ENCODE results near the gene OGA.

The OGA gene

DNA sequence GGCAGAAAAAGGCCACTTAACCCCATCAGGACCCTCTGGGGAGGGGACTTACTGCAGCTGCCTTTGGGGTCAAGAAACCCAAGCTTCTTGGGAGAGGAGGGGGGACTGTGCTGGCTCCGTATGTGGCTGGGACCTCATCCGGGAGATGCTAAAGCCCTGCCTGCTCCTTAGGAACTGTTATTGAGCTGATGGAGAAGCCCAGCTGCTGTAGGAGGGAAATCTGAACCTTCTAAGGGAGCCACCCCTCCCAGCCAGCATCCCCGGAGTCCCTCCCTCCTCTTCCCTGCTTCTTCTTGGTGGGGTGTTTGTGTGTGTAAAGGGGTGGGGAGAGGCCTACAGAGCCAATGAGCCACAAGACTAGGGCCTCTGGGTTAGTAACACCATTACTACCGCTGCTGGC is 17.1 kb upstream of the OGA start:
- DNase-seq (ENCODE audit: low read depth): no peak

DNA sequence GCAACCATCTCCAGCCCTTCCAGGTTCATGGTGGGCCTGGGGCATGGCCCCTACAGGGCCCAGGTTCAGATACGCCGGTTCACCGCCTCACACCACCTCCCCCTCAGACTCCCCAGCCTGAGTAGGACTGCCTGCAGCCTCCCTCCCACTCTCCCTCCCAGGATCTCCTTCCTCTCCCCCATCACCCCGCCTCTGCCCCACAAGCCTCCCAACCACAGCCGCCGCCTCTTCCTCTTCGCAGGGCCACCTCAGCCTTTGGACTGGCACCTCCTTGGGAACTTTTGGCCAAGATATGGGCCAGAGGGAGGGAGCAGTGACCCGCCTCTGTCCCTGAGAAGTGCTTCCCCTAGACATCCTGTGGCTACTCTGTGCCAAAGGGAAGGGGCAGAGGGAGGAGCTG is 16.1 kb upstream of the OGA start:
- no peak for DNase-seq (ENCODE audit: low read depth)

DNA sequence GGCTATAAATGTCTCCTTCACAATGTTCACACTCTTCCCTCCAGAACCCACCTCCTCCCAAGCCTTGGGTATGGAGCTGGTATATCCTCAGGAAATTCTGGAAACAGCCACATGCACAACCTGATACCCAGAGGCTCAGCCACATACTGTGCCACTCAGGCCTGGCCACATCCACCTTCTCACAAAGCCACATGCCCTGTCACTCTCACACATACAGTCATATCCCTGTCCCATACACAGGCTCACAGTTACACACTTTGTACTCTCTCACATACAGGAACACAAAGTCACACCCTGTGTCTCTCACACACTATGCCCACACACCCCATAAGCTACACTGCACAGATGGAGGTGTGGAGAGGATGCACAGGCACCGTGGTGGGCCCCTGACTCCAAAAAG is 15.2 kb upstream of the OGA start:
- no peak for DNase-seq (ENCODE audit: low read depth)

DNA sequence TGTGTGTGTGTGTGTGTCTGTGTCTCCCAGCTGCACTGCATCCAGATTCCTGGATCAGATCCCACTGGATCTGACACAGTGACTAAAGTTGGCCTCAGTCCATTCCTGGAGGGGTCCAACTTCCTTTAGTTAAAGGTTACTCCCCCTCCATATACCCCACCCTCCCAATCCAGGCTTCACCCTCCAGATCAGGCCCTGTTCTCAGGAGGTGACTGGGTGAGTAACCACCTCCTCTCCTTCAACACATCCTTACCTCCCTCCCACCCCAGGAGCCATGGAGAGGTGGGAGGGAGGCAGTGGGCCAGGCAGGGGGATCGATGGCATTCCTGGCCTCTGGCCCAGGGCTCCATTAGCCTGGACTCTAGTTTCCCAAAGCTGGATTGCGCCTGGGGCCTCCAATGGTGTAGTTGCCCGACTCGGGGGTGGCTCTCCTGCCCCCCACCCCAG is 14.1 kb upstream of the OGA start:
- no peak for DNase-seq (ENCODE audit: low read depth)

DNA sequence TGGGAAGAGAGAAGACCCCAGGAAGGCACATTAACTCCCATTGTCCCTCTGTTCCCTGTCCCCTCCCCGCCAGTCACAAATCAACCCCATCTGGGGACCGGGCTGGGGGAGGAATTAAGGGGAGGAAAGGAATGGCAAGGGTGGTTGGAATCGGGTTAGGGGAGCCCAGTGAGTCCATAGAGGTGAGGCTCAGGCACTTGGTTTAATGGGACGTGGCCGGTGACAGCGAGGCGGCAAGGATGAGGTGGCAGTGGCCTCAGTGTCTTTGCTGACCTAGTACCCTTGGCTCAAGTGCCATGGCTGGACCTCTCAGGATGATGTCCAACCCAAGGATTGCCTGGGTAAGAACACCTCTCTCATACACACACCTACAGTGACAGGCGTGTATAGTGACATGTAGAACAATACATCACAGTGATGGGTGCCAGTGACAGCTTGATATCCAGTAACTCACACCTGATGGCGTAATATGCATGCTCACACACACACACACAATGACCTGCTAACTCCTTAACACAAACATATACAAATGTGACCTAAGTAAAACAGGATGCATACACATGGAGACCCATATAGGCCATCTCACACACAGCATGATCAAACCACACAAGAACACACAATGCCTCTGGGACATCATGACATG is 13.0 kb upstream of the OGA start:
- no peak for DNase-seq (ENCODE audit: low read depth)

DNA sequence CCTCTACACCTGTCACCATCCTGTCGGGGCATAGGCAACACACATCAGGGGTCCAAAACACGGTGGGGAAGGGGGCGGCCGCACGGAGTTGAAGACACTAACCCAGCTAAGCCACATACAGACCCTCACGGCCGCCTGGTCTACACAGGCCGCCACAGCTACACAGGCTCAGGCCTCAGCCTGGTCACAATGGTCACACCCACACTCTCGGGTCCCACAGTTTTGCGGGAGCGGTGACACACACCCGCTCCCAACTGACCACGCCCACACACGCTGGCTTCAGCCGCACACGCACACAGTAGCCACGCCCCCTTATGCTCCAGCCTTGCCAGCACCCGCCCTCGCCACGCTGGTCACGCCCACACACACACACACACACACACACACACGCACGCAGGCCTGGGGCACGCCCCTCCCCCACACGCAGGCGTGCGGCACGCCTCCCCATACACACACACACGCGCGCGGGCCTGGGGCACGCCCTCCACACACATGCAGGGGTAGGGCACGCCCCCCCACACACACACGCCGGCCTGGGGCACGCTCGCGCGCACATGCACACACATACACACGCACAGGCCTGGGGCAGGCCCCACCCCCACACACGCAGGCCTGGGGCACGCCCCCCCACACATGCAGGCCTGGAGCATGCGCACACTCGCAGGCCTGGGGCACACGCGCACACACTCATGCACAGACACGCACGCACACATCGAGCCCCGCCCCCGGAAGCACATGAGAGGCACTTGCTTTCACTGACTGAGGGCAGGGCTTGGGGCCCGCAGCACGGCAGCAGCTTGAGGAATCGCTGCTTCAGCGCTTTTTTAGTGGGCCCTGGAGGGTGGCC is 12.3 kb upstream of the OGA start:
- DNase-seq (ENCODE audit: low read depth): peak; percentile 82

DNA sequence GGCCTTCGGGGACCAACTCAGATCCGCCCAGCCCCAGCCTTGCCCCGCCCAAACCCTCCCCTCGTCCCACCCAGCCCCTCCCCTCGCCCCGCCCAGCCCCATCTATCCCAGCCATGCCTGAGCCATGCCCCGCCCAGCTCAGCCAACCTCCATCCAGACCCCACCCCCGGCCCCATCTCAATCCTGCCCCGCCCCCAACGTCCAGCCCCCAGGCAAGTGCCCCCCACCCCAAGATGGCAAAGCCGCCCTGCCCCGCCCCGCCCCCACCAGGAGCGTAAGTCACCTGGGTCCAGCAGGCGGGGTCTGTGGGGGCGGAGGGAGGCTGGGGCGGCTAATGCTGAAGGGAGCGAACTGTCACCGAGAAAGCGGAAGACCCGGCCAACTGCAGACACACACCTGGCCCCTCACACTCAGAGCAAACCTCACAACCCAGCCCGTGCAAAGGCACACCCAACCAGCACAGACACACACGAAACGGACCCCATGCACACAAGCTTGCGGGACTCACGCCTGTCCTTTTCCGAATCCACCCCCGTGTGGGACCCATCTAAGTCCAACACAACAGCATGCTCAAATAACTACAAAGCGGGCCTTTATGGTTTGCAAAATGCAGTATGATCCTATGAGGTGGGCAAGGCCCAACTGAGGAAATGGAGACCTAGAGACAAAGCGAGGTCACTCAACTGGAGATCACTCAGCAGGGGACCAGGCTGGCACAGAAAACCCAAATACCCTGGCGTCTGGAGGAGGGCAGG is 11.5 kb upstream of the OGA start:
- no peak for DNase-seq (ENCODE audit: low read depth)

DNA sequence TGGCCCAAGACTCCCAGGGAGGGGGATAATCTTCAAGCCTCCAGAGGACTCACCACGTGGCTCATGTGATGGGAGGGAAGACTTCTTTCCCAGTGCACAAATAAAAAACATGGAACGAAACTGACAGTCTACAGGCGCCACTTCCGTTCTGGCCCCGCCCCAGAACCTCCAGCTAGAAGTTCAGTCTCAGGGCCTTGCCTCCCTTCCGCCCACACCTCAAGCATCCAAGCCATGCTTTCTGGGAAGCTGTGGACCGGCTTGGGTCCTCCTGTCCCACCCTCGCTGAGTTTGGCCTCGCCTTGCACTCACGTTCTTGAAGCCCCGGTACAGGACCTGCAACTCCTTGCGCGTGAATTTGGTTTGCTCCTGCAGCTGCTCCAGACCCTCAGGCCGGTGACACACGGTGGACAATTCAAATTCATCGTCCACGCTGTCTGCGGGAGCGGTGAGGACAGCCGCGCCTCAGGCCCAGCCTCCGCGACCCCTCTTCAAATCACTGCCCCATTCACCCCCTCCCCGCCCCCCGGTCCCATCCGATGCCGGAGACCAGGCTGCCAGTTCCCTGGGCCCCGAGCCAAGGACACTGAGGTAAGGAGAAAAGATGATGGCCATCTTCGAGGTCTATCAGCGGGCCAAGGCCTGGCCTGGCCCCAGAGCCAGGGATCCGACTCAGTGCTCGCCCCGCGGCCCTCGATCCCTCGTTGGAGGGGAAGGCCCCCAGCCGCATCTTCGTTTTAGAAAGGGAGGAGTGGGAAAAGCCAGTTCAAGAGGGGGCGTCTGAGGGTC is 10.7 kb upstream of the OGA start:
- no peak for DNase-seq (ENCODE audit: low read depth)

DNA sequence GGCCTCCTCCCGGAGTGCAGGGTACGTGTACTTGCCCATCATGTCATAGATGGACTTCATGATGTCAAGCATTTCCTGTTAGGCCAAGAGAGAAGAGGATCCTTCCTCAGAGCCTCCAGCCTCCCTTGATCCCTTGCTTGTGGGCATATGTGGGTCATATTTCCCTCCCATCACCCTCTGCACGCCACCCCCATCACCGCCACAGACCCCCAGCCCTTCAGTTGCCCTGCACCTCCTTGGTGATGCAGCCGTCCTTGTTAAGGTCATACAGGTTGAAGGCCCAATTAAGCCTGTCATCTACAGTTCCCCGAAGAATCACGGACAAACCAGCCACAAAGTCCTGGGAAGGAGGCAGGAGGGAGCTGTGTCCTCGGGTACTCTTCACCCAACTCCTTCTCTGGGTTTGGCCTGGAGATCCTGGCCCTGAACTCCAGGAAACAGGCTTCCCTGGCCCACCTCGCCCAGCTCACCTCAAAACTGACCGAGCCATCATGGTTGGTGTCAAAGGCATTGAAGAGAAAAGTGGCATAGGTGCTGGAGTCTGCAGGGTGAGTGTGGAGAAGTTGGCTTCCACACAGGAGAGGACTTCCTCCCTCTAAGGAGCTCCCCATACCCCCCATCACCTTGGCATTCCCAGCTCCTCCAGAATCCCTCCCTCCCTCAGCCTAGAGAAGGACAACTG is 9.8 kb upstream of the OGA start:
- no peak for DNase-seq (ENCODE audit: low read depth)

DNA sequence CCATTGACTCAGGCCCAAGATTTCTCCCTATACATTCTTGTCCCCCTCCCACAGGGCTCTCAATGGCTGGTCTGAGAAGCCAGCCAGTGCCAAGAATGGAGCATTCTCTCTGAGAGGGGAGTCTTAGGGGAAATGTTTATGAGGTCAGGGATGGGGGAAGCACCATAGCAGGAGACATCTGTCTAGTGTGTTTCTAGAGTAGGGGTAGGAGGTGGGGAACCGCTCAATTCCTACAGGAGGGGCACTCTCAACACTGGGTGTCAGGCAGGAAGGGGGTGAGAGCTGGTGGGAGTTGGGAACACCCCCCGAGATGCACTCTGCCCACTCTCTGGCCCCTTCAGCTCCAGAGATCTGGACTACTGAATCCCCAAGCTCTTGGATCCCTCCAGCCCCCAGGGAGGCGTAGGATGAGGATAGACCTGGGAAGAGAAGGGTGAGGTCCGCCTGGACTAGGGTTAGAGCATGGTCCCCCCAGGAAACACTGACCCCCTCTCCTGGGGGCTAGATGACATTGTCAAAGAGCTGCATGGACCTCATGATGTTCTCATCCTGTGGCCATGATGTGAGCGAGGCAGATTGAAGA is 8.7 kb upstream of the OGA start:
- no peak for DNase-seq (ENCODE audit: low read depth)

DNA sequence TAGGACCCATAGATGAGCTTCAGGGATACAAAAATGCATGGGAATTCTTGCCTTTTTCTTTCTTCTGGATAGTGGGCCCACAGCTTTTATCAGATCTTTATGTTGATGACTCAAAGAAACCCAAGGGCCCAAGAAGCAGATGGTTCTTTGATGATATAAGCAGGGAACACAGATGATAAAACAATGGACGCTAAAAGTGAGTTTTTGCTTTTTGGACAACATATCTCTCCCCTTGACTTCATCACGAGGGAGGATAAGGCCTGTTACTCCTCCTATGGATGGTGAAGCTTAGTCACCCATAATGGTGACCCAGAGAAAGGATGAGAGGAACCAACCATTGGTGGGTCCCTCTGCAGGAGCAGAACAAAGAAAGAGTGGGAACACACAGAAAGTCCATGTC is 6.5 kb upstream of the OGA start:
- DNase-seq (ENCODE audit: low read depth): no peak

DNA sequence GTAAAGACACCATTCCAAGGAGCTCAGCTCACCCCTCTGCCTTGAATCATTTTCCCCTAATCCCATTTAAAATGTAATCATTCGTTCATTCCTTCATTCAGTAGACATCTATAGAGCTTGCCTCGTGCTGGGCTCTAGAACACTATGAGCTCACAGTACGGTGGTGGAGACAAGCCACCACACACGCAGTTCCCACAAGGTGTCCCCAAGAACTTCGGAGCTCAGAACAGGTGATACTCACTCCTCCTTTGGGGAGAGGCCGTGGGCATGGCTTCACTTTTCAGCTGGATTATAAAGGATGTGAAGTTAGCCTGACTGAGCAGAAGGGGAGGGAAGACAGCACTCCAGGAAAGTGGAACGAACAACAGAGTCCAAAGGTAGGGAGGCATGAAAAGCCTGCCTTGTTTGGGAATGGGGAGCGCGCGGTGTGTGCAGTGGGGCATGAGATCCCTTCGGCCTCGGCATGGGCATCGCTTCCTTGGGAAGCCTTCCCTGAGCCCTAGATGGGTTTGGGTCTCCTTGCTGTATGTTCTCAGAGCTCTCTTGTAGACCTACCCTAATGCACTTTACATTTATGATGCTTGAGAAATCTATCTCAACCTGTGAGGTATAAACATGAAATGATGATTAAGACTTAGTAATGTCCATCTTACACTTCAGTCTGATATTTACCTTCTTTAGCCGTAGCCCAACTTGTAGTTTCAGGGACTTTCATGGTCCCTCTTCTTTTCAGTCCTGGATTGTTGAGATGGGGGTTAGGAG is 809 bp upstream of the OGA start:
- DNase-seq (ENCODE audit: low read depth): no peak

DNA sequence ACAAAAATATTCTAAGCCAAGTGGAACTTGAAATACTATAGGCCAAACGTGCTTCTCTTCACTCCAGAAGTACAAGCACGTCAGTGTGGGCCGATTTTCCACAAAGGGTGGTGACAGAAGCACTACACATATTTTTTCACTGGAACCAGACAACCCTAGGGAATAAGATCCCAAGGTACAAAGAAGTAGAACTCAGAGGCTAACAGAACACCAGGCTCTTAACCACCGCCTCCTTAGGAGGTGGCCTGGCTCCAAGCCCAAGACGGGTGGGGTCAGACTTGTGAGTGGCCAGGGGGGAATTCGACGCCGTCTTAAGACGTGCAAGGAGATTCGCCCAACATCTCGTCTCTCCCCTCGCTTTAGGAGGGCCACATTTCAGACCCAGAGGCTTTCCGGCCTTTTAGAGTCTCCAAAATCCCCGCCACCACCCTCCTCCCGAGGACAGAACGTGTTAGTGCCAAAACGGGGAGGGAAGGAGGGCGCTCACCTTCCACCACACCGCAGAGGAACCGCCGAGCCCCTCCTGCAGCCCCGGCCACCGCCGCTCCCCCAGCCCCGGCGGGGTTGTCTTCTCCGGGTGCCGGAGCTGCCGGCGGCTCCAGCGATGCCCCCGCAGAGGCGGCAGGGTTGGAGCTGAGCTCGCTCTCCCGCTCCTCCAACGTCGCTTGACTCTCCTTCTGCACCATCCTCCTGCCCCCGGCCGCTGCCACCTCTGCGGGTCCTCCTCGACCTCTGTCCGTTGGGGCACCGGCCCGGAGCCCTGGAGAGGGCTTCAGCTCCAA is 716 bp downstream of the OGA start:
- no peak for DNase-seq (ENCODE audit: low read depth)

DNA sequence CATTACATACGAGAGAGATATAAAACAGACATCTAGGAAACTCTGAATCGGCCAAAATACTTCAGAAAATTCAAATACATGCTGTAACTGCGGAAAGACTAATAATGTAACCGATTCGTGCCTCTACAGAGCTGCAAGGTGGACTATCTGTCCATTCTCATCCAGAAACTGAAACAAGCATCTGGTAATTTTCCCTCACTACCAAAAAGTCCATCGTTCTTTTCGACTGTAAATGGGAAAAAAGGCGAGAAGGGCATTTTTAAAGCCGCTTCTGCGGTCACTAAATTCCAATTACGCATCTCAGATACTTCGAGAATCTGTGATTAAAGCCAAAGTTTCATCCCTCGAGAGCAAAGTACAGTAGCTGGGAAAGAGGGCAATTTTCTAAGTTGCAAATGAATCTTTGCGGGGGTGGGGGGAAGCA is 1.3 kb downstream of the OGA start:
- no peak for DNase-seq (ENCODE audit: low read depth)

DNA sequence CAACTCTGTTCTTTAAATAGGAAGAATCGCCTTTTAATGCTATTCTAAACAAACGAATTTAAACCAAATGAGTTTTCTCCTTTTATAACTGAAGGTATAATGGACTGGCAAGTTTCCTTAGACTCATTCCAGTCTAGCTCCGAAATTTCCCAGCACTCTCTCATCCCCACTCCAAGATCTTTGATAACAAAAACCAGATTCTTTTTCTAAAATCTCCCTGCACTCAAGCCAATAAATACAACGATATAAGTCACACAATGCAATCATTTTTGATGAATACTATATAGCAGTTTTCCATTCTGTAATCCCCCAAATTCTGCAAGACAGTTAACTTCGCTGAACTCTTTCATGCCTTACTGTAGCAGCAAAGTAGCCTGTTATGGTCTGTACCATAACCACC is 1.9 kb downstream of the OGA start:
- DNase-seq (ENCODE audit: low read depth): no peak

DNA sequence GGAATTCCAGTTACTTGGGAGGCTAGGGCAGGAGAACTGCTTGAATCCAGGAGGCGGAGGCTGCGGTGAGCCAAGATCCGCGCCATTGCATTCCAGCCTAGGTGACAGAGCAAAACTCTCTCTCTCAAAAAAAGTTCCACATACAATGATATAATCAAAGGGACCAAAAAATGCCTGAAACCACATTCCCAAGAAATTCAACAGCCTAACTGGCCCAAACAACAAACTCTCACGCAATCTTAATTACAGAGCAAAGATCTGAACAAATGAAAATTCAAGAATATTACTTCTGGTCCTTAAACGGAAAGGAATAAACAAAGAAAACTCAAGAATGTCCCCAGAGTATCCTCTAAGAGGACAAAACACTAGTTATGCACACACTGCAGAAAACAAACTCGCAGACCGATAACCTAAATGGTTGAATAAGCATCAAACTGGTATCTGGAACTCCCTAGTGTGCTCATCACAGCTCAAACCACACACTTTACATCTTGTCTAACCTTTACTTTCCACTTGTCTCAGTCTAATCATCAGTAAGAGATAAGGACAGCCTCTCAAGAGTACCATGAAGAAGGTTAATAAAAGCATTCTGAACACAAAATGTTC is 3.7 kb downstream of the OGA start:
- no peak for DNase-seq (ENCODE audit: low read depth)

DNA sequence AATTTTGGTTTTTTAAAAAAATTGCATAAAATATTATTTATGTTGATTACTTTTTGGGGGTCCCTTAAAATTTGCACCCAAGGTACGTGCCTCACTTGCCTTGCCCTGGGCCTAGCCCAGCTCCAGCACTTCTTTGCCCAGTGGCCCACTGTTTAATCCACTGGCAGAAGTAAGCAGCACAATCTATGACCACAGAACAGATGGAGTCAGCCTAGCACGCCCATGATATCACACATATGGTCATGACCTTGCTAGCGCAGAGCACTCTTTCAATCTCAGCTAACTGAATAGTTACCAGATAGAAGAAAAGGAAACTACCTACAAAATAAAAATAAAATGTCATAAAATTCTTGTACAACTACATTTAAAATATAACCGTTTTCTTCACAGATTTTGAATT is 5.6 kb downstream of the OGA start:
- no peak for DNase-seq (ENCODE audit: low read depth)

DNA sequence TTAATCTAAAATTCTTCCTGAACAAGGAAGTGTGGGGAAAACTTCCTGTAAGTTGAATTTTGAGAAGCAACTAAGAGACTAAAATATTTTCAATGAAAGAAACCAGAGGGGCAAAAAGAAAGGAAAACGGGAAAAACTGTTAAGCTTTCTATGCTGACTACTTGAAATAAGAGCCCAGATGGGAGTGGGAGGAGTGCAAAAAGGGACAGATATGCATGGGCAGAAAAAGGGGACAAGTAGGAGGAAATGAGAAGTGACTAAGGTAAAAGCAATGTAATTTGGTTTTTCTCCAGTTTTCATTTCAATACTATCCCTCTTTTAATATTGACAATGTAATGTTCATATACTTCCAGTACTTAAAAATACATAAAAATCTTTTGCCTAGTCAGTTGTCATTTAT is 11.1 kb downstream of the OGA start:
- no peak for DNase-seq (ENCODE audit: low read depth)

DNA sequence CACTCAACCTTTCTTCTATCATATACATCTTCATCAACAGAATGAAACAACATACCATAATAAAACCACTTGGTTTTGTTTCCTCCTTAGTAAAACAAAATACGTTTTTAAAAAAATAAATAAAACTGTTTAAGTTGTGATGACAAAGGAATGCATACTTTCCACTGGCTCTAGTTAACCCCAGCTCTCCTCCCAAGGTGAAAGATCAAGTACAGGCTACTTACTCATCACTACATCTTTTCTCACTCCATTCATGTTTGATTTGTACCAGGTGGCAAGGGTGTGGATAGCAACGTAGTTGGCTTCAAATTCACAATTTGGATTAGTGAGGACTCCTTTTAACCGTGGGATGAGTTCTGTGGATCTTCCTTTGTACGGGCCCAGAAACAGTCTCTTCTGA is 14.7 kb downstream of the OGA start:
- DNase-seq (ENCODE audit: low read depth): no peak

Measured in stimulated activated CD8-positive, alpha-beta memory T cell treated with anti-CD3 and anti-CD28 coated beads, Interleukin-12 subunit alpha, Interleukin-12 subunit beta, amount 100 ng/mL, for 1 hour (primary cell).